Hematopoietic multipotent progenitor cell (in vitro differentiated cells): ENCODE data around the gene DYNLT2. TPM values are rescaled to one million over a fixed set of nuclear protein-coding genes. Genes with fewer than 3 reads are reported as not detected.

Experiments
- DNase-seq, 3 donors: peaks; one replicate each; pipeline ENCODE4 v3.0.0-alpha.2; 2011 to 2015; ENCODE audit warnings: low read depth in 2 of 3, low spot score in 2 of 3
- total RNA-seq: library from RNA; depleted of rRNA; stranded (reverse); fragments of >200 nt; gene quantifications from one replicate; pipeline ENCODE4 v1.2.3, GENCODE V29; 2012

Gene DYNLT2
- total RNA-seq, 1 donor, result 2.7 TPM

DNA sequence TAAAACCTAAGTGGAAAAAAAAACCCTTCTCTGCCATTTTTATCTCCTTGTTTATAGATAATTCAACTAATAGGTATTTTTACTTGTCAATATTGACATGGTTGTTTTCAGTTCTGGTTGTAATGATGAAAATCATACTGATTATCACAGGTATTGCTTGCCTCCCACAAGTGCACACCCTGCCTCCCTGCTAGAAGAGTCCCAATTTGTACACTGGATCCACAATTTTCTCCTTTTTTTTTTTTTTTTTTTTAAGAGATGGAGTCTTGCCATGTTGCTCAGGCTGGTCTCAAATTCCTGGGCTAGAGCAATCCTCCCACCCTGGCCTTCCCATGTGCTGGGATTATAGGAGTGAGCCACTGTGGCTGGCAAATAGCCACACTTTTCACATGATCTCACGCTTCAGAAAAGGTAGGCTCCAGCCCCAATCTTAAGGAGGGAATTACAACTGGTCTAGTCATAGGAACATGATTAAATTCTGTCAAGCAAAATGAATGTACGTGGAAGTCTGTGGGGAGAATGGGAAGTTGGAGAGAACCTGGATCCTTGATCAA, 12.3 kb downstream of the DYNLT2 start:
- DNase-seq, result no peak

- no peak for DNase-seq
Observed at GRCh38 chr6:169738204-169738975, 13.0 kb downstream of the DYNLT2 start.

GRCh38 chr6:169729961-169730360, 21.4 kb downstream of the DYNLT2 start:
- no peak for DNase-seq

DNA sequence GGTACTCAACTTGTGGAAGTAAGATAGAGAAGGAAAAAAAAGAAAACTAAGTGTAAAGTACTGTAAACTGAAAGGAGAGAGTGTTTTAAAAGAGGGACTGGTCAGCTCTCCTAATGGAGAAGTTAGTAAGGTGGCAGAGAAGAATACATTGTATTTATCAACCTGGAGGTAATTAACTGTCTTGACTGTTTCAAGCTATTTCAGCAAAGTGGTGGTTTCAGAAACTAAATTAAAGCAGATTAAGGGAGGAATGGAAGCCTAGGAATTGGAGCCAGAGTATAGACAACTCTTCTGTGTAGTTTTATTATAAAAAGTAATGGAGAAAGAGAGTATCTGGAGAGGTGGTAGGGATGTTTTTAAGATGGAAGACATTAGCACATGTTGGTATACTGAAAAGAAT, 24.4 kb downstream of the DYNLT2 start:
- no peak for DNase-seq

GRCh38 chr6:169726049-169726400, 25.3 kb downstream of the DYNLT2 start:
- DNase-seq, result no peak

GRCh38 chr6:169725125-169726048, 26.0 kb downstream of the DYNLT2 start:
- peak in 1 of 3 donors; percentile 12 for DNase-seq

DNA sequence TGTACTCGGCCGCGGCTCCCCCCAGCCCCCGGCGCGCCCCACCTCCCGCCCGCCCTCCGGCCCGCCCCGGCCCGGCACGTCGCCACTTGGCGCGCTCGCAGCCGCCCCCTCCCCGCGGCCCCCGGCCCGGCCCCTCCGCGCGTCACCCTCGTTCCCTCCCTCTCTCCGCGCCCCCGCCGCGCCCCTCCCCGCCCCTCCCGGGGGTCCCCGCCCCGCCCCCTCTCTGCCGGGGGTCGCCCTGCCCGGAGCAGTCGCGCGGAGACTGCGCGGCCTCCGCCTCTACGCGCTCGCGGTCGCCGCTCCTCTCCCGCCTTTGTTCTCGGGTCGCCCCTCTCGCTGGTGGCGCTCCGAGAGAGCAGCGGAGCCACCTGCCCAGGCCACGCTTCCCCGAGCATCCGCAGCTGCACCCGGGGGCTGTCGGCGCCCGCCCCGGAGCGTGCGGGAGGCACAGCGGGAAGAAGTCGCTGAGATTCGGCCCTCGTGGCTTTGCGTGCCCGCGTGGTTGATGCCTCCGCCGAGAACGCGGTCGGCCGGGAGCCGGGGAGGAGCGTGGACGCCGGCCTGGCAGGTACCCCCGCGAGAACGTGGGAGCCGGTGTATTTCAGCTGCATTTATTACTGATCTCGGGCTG, 26.8 kb downstream of the DYNLT2 start, which contains the start of gene PHF10:
Gene PHF10, minus strand, starts transcription at position 7 of the 631 bp plus-strand sequence. CDS start 569 bp downstream, outside the sequence.
- DNase-seq, result peak; percentile 23 to 72 (median 72)

GRCh38 chr6:169723991-169724493, 27.3 kb downstream of the DYNLT2 start:
- peak; percentile 23 to 54 (median 52) for DNase-seq

- DNase-seq, result peak; percentile 44 to 84 (median 79)
Observed at GRCh38 chr6:169723200-169723909, 28.0 kb downstream of the DYNLT2 start.

DNA sequence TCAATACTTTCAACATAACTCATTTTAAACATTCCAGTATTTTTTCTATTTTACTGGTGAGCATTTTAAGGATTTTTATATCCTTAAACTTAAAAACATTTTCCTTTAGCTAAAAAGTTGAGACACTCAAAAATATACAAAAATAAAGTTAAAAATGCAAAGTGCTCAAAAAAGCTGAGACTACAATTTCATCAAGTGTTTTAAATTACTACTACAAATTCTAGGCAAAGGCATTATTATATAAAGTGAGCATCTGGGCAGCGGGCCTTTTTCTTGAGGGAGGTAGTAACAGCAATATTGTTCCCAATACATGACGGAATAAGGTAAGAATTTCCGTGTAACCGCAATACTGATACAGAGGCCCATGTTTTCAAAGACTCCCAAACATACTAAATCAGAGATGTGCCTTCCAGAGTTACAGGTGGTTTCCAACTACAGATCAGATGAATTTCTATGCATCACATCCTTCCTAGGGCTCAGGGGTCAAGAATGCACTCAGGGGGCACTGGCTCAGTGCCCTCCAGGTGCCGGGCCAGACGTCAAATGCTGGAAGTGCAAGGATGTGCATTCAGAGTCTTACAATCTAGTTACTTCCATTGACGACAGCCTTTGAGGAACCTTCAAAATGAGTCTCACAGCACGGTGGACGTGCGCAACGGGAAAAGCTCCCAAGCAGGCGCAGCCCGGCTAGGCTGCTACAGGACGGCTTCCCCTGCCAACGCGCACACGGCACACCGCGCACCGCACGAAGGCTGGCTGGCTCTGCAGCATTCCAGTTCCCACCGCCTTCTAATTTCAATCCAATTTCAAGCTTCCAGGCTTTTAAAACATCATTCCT, 28.8 kb downstream of the DYNLT2 start:
- peak; percentile 26 to 42 (median 28) for DNase-seq

GRCh38 chr6:169720207-169720855, 31.0 kb downstream of the DYNLT2 start:
- DNase-seq, result peak in 1 of 3 donors; percentile 27

DNA sequence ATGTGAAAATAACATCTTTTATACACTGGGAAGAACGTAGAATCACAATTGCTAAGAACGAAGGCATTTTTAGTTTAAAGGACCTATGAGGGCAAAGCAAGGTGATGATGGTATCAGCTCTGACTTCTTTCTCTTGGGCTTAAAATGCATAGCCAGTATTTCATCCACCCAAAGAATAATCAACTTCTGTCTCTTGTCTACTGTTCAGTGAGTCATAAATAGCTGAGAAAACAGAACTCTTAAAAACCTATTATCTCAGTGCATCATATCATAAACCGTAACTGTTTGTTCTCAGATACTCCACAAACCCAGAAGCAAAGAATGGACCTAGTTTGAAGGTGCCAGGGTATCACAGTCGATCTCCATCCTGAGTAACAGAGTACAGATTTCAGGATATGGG, 32.3 kb downstream of the DYNLT2 start:
- DNase-seq, result no peak

DNA sequence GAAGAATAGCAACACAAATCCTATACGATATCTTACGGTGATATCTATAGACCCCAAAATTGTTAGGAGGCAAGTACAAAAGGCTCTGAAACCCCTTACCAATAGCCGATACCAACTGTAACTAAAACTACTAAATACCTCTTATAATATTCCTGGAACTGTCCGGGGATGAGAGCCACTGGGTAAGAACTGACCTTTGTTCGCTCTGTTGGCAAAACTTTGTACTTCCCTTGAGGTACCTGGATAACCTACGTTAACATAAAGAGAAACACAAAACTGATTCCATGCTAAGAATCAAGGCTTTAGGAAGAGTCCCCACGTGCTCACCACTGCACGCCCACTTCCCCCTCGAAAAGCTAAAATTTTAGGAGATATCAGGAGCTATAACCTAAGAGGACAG, 36.8 kb downstream of the DYNLT2 start:
- DNase-seq, result no peak

GRCh38 chr6:169714178-169714577, 37.2 kb downstream of the DYNLT2 start:
- no peak for DNase-seq

DNA sequence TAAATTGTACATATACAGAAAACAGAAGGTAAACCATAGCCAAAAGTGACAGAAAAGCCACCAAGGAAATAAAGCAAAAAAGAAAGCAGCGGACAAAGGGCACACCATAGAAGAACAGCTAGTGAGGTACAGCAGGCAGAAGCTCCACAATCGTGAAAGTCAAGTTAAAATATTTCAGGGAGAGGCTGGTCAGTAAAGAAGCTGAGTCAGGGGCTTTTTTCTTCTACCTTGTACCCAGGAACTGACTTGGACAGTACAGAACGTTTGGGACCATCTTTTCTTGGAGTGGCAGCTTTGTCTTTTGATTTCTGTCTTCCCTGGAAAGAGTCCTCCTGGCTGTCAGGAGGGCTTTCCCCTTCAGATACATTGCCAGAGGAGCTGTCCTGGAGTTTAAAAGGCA, 41.4 kb downstream of the DYNLT2 start:
- DNase-seq, result no peak

DNA sequence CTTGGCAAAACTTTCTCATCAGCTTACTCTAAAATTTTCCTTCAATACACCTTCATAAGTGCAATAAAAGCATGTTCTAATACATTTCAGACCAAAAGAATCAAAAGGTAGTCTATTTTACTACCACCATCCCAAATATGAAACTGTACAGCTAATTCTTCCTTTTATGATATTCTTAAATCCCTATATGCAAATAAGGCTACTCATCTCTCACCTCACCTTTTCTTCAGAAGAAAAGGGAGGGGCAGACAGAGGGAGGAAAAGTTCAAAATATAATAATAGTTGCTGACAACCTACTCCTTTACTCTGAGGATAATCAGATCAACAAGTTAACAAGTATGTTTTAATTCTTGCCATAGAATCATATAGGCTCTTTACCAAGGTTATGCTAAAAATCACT, 42.1 kb downstream of the DYNLT2 start:
- DNase-seq, result no peak

- no peak for DNase-seq
Observed at GRCh38 chr6:169707772-169708171, 43.6 kb downstream of the DYNLT2 start.

DNA sequence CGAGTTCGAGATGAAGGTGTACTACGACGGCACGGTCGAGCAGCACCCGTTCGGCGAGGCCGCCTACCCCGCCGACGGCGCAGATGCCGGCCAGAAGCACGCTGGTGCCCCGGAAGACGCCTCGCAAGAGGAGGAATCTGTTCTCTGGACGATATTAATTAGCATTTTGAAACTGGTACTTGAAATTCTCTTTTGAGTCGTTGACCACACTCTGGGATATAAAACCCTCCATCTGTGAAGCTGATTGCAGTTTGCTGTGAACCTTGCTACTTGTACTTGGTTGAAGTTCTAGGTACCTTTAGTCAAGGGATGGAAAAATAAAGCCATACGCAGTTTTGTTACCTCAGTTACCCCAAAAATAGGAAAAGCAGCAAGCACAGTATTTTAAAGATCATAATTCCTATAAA, 48.5 kb downstream of the DYNLT2 start:
- no peak for DNase-seq
